Suppressor macrophage (primary cell): Measurements from ENCODE around the gene TCF7.
A peak's percentile ranks its signal among the peaks of the same experiment; 100 is the strongest.
"Not testable (repeated sequence)": the region's sequence is repeated elsewhere in the genome, so short reads cannot be mapped to it uniquely, and the experiment has no call there.

ENCODE experiments used
- DNase-seq, 4 experiments: peaks; one replicate each; pipeline ENCODE4 v3.0.0-alpha.2; 2020 to 2022

The TCF7 gene

DNA sequence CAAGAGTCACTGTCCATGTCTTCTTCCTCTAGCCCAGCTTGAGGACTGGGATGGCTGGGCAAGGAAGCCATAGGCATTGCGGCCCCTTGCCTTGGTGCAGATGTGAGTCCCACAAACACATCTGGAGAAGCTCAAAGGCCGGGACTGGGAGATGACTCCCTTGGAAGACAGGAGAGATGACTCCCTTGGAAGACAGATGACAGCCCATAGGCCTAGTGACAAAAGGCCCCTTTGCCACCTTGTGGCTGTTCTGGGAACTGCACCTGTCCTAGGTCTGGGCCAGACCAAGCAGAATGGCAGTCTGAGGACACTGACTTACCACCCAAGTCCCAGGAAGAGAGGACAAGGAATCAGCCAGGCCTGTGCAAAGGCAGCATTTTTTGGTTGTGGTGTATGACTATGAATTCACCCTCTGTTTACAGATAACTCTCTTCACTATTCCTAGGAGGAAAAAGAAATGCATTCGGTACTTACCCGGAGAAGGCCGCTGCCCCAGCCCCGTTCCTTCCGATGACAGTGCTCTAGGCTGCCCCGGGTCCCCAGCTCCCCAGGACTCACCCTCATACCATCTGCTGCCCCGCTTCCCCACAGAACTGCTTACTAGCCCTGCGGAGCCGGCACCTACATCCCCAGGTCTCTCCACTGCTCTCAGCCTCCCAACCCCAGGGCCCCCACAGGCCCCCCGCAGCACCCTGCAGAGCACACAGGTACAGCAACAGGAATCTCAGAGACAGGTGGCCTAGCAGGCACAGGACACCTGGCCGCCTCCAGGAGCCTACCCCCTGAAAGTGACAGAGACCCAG is 31.5 kb downstream of the TCF7 start:
- DNase-seq, result peak; percentile 79 to 89 (median 86)

DNA sequence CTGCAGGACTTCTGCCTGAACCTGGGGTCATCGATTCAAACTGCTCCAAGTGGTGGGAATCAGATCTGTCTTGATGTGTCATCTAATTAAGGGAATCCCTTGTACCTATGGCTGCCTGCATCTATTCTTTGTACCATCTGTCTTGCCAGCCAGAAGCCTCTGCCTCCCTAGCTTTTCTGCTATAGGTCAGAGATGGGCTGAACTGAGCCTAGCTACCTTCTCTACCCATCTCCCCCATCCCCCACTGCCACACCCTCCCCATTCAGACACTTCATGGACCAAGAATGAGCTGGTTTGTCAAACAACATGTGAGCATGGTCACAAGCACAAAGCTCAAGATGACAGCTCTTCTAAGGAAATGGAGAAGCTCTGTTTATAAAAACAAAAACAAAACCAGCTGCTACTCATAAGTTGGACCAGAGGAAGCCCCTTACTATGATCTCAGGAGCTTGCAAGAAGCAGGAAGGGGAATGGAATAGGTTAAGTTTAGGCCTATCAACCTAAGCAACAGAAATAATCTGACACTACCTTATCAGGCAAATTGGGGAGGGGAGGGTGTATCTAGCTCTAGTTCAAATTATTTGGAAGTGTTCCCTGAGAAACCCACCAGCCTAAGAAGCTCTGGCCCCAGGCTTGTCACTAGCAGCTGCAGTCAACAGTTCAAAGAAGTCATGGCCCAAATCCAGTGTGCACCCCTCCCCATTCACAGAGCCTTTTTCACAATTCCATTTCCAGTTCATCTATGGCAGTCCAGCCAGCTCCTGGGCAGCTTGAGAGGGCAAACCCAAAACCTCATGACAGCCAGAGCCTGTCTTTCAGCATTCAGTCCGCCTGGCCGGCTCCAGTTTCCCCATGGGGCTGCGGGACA is 32.4 kb downstream of the TCF7 start:
- peak in 1 of 4 experiments; percentile 2 for DNase-seq

DNA sequence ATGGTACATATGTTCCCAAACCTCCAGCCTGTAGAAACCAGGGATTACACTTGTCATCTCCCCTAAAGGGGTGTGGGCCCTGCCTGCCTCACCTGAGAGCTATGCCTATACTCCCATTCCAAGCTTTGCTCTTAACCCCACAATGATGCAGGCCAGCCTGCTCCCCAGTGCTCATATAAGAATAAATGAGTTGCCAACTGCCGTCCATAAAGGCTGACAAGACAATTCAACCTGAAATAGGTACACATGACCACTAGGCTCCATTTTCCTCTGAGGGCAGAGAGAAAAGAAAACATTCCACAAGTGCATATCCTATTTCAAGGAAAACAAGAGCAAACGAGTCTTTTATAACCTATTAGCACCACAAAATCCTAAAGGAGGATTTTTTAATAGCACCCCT is 33.8 kb downstream of the TCF7 start:
- DNase-seq, result no peak

DNA sequence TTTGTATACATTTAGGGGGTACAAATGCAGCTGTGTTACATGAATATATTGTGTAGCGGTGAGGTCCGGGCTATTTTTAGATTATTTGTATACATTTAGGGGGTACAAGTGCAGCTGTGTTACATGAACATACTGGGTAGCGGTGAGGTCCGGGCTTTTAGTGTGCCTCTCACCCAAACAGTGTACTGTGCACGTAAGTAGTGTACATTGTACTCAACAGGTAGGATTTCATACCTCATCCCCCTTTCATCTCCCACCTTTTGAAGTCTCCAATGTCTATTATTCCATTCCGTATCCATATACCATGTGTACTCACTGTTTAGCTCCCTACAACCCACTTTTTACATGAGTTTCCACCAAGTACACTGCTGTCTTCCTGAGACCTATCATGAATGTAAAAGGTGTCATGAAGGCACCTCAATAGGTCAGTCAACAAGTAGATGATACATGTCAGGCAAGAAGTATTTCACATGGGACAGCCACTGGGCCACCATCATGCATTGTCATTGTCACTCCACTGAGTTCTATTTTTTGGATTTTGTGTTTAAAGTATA is 34.6 kb downstream of the TCF7 start:
- DNase-seq, result no peak

DNA sequence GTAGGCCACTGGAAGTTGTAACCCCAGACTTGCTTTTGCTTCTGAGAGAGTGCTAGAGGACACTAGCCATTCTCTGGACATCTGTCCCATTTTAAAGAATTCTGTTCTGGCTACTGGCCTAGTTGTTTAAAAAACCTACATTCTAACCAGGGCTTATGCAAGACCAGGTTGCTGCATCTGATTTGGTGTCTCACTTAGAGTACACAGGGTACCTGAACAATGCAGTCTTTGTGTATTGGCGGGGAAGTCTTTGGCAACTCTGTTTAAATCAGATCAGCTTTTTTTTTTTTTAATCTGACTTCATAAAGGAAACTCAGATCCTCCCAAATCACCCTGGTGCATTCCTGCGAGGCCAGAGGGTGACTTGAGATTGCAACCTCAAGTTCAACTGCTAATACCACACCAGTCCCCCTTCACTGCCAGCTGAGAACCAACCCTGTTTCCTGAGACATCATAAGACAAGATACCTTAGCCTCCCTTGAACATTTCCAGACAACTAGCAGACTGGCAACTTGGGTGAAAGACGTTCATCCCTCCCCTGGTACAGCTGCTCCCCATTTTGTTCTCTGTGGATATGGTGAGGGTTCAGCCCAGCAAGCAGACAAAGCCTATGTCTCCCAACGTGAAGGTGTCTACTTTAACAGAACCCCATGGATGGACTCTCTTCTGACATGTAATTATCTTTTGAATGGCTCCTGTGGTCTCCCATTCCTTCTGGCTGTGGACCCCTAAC is 35.3 kb downstream of the TCF7 start:
- DNase-seq, result no peak

DNA sequence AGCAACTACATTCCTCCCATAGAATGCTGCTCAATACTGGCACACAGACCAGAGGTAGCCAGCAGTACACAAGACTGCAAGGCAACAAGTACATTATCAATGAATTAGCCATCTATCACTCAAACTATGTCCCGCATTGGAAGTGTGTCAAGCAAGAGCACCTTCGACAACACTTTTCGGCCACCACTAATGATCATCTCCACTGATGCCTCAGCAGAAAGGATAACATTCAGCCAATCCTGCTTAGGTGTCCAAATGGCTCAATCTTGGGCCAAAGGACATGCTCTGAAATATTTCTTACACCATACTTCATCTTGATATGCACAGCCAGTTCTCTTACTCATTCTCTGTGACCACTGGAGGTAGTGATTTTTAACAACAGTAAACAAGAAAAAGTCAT is 37.2 kb downstream of the TCF7 start:
- no peak for DNase-seq

DNA sequence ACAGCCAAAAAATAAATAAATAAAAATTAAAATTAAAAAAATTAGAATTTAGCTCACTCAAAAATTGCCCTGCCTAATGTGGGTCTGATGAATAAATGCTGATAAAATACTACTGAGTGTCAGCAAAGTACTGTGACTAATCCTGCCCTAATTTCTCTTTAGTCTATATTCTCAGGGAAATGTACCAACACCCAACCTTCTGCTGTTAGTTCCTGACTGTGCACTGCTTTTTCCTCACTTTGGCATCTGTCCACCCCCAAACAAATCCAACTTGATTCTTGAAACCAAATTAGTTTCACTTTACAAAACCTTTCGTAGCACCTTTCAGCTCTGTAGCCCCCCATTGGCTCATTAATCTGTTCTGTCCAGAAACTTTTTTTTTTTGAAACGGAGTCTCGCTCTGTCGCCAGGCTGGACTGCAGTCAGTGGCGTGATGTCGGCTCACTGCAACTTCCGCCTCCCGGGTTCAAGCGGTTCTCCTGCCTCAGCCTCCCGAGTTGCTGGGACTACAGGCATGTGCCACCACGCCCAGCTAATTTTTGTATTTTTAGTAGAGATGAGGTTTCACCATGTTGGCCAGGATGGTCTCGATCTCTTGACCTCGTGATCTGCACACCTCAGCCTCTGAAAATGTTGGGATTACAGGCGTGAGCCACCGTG is 37.8 kb downstream of the TCF7 start:
- DNase-seq, result not testable (repeated sequence)

DNA sequence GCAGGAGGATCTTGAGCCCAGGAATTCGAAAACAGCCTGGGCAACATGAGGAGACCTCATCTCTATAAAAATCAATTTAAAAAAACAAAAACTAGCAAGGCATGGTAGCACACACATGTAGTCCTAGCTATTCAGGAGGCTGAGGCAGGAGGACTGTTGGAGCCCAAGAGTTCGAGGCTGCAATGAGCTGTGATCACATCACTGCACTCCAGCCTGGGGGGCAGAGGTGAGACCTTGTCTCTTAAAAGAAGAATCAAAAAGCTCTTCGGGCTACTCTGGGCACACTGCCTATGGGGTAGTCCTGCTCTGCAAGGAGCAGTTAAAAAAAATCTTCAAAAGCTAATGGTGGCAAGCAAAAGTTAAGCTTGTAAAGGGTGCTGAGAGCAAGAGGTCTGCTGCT is 38.8 kb downstream of the TCF7 start:
- no peak for DNase-seq

DNA sequence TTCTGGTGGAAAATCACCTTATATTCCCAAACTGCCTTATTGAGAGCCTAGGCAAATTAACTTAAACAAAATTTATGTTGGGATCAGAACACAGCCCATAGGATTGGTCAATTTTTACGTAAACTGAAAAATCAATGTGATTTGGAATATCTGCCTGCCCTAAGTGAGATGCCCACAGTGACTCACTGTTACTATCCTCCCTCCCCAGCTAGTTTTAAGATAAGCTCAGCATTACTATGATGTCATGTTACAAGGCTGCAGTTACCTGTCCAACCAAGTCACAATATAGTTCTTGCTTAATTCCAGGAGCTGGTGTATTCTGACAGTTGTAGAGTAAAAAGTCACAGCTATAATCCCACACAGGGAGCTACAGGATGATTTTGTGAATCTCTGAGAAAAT is 39.2 kb downstream of the TCF7 start:
- DNase-seq, result no peak

DNA sequence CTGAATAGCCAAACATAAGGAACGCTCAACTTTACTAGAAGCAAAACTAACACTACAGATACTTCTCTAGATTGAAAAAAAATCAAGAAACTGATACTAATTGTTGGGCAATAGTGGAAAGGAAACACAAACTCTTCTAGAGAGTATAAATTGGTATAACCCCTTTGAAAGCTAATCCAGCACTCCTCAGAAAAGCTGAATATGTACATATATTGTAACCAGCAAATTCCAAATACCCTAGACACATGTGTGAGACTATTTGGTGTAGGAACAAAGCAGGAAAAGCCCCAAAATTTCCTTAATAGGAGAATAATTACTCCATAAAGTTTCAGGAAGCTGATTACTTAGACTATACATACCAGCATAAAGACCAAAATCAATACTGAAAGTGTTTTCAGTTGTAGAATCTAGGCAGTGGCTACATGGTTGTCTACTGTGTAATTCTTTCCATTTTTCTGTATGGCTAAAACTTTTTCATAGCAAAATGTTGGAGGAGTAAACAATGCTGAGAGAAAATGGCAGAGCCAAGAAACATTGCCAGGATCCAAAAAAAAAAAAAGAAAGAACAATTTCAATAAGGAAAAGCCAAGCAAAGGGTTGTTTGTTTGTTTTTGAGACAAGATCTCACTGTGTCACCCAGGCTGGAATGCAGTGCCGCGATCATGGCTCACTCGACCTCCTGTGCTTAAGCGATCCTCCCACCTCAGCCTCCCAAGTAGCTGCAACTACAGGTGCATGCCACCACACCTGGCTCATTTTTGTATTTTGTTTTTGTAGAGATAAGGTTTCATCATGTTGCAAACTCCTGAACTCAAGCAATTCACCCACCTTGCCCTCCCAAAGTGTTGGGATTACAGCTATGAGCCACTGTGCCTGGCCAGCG is 47.3 kb downstream of the TCF7 start:
- DNase-seq, result no peak

DNA sequence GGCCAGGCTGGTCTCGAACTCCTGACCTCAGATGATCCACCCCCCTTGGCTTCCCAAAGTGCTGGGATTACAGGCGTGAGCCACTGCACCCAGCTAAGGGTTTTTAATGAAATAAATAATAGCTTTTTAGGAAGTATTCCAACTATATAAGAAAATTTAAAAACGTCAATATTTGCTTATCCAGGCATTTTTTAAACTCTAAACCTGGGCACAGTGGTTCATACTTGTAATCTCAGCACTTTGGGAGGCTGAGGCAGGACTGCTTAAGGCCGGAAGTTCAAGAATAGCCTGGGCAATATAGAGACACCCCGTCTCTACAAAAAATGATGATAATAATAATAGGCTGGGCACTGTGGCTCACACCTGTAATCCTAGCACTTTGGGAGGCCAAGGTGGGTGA is 48.1 kb downstream of the TCF7 start:
- no peak for DNase-seq

DNA sequence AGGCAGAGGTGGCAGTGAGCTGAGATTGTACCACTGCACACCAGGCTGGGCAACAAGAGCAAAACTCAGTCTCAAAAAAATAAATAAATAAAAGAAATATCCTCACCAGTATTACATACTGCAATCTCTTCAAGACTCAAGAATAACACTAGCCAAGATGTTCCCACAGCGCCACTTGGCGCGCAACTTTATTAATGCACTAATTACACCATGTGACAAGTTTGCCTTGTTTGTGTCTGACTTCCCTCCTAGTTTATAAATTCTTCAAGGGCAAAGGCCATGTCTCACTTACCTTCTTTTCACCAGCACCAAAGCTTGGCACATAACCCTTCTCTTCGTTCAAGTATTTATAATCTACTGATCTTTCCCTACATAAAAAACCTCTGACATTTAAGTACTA is 57.5 kb downstream of the TCF7 start:
- DNase-seq, result no peak

DNA sequence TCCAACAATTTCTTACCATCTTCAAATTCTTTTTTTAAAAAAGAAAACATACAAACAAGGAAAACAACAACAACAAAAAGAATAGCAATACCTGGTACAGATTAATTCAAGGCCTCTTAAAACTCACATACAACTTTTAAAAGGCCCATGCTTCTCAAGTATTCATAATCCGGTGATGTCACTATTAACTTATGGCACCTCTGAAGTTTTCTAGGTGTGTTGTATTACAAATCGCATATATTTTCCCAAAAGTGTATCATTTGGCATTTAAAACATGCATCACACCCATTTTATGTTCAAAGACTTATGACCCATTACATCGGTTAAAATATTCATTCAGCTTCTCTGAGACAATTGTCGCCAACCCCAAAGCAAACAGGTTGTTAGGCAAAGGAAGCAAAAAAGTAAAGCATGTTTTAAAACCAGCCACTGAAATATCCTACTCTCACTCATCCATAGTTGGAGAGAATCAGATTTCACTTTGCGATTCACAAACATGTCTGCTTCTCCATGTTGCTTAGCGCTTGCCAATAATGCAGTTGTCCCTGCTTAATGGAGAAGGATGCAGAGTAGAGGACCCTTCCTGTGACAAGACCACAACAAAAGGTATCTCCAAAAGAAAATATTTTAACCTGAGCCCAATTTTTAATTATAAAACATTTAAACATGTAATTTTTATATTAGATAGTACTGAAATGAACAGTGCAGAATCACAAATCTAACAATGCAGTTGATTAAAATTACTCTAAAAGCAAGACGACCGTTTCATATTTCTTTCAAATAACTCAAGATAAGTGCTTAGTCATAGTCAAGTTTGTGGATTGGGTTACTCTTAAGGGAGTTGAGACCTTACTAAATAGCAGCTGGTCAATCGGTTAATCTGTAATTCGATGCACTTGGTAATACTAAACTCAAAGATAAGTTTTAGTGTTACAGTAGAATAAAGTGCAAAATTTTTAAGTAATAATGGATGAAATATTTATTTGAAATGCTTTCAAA is 60.7 kb downstream of the TCF7 start:
- peak in 2 of 4 experiments; percentile 17 to 19 for DNase-seq

DNA sequence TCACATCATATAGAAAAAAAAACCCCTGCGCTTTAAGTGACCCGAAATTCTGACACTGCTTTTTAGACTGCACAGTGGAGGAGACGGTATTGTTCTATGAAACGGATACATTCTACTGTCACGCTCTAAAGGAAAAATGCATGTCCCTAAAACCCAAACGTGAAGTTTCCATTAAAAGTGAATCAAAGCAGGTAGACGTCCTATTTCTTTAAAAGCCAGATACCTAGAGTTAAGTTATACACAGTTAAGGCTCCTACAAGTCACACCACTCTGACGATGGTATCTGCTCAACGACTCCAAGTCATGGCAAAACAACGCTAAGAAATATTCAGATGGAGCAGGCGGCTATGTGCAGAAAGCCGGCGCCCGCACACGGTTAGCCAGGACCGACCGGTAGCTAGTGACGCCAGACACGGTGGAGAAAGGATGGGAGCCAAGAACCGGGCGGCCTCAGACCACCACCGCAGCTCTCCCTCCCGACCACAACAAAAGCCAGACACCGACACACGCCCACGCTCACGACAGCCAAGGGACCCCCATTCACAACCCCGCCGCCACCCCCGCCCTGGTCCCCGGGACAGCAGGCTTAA is 61.5 kb downstream of the TCF7 start:
- peak; percentile 1 to 35 (median 17) for DNase-seq

DNA sequence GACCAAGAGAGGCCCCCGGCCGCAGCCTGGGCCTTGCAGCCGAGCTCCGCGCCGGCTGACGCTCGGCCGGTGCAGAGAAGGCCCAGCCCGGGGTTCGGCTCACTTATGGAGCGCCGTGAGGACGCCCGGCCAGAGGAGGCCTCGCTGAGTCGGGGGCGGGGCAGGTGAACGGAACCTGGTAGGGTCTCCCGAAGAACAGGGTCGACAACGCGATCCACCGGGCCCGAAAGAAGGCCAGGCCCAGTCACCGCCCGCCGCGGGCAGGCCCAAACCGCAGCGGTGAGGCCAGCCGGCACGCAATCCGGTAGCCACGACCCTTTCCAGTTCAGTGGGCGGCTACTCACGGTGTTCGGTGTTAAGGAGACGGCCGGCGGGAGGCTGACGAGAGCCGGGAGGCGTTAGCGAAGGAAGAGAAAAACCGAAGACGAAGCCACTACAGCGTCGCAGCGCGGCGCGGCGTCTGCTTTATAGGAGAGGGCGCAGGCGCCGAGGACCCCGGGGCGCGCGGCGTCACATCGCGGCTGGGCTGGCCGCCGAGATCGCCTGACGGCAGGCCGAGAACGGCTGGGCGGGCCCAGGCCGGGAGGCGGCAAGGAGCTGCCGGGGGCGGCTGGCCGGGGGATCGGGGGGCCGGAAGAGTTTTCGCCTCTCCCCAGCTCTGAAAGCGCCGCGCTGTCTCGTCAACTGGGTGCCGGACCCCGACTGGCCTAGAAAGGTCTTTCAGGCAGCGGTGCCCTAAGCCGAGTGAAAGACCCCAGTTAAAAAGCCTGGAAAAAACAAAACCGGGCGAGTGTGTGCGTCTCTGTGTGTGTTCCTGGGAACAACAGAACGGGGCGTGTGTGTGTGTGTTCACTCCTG is 62.3 kb downstream of the TCF7 start, which contains the start of gene SKP1:
Gene SKP1 (minus strand): TSS at position 440 of the 858 bp plus-strand sequence. CDS start 2,928 bp downstream, outside the sequence.
- peak; percentile 91 to 96 (median 94) for DNase-seq

DNA sequence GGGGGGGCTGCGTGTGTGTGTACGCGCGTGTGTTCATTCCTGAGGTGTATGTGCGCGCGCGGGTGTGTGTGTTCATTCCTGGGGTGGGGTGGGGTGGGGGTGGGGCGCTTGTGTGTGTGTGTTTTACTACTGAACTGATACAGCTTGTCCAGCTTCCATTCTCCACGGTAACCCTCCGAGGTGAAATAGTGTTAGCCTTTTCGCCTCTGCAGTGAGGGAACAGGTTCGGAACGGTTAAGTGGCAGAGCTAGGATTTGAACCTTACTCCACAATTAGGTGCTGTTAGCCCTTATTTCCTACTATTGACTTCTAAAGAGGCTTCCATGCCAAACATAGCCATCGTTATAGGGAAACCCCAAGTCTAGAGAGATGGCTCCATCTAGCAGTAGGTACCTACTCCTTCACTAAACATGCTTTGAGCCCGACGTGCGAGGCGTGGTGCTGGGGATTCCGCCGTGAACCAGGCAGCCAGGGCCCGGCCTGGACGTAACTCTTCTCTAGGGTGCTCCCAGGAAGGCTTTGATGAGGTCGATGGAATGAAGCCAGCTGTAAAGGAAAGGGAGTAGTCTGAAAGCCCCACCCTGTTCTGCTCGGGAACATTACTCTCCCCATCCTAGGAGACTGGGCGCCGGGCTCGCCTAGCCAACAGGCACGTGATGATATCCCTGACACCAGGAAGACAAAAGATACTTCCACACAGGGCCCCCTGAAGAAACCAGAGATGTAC is 63.1 kb downstream of the TCF7 start:
- no peak for DNase-seq

DNA sequence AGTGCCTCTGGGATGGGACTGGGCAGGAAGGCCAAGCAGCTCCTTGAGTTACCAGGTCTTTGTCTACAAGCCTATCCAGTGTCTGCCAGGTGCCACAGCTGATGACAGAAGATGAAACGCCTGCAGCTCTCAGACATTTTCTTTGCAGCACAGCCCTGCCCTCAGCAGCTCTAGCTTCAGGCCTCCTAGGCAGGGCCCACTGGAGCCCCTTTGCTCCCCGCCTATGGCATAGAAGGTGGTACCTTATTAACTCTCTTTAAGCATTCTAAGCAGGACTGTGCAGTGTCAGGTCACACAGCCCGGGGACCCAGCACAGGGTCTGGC is 63.6 kb downstream of the TCF7 start:
- DNase-seq, result no peak

DNA sequence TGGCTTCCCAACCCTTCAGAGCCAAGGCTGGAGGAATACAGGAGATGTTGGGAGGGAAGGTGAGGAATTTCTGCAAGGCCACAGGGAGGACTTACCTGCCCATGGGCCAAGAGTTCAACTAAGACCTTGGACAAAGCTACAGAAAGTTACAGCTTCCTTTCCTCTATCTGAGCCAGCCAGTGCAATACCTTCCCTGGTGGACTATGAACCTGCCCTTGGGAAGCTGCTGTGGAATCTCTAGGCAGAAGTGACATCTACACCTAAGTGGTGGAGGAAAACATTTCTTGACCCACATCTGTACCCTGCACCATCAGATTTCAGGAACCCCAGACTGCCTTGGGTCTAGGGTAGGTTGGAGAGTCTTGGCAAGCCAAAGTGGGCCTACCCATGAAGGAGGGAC is 69.0 kb downstream of the TCF7 start:
- DNase-seq, result no peak
